ENCODE measurements around the gene SORBS2. TPM values are rescaled to one million over a fixed set of nuclear protein-coding genes. Genes with fewer than 3 reads are reported as not detected.

The SORBS2 gene
- total RNA-seq, 2 donors from 2014 or later: 28.0 to 77.4 TPM

DNA sequence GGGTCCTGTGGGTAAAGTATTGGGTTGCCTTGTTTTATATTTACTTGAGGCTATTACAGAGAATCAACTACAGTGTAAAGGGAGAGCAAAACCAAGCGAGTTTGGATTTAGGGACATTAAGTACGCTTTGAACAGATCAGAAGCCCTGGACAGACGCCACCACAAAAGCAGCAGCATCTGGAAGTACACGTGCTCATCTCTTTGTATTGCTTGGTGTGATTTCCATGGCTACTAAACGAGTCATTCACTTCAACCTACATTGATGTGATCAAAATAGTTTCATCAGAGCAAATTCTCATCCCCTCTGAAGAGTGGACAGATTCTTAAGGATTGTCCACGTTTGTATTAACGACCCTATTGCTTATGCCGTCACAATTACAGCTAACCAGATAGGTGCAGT lies 85.1 kb downstream of the SORBS2 start:
- Histone ChIP-seq H3K27me3 (no peaks in the 10 kb centered on the region), H3K27ac (no peak overlapping the region), H3K4me3 (no peak overlapping the region), H3K4me1 (no peaks in the 10 kb centered on the region), H3K36me3 (no peaks in the 10 kb centered on the region), H3K9ac (ENCODE audit: low read depth in 2 of 2, low read length in 2 of 2) (no peak overlapping the region), H3K9me3 (no peaks in the 10 kb centered on the region)
- intact Hi-C loops (cut with DNase I): no loop called here
- DNase-seq: no peak
- TF ChIP-seq CTCF (IDR thresholded peaks at IDR 0.05): no peak

GRCh38 chr4:185723631-185724260 lies 88.2 kb downstream of the SORBS2 start:
- Histone ChIP-seq H3K36me3 (no peaks in the 10 kb centered on the region), H3K27ac (peak overlapping the region; percentile 14), H3K9ac (ENCODE audit: low read depth in 2 of 2, low read length in 2 of 2) (no peak overlapping the region), H3K4me1 (no peaks in the 10 kb centered on the region), H3K9me3 (no peaks in the 10 kb centered on the region), H3K4me3 (no peak overlapping the region), H3K27me3 (no peaks in the 10 kb centered on the region)
- intact Hi-C loops (cut with DNase I): no loop called here
- no peak for TF ChIP-seq CTCF (IDR thresholded peaks at IDR 0.05)
- no peak for DNase-seq

- Histone ChIP-seq H3K27ac (no peak overlapping the region), H3K27me3 (no peaks in the 10 kb centered on the region), H3K9me3 (no peaks in the 10 kb centered on the region), H3K4me1 (no peaks in the 10 kb centered on the region), H3K4me3 (no peak overlapping the region), H3K9ac (ENCODE audit: low read depth in 2 of 2, low read length in 2 of 2) (no peak overlapping the region), H3K36me3 (no peaks in the 10 kb centered on the region)
- DNase-seq: no peak
- intact Hi-C loops (cut with DNase I): no loop called here
- no peak for TF ChIP-seq CTCF (IDR thresholded peaks at IDR 0.05)
These were observed 90.0 kb downstream of the SORBS2 start for GRCh38 chr4:185722029-185722316.

GRCh38 chr4:185721190-185722028 lies 90.6 kb downstream of the SORBS2 start:
- Histone ChIP-seq H3K36me3 (no peaks in the 10 kb centered on the region), H3K27me3 (no peaks in the 10 kb centered on the region), H3K4me1 (no peaks in the 10 kb centered on the region), H3K27ac (no peak overlapping the region), H3K4me3 (no peak overlapping the region), H3K9me3 (no peaks in the 10 kb centered on the region), H3K9ac (ENCODE audit: low read depth in 2 of 2, low read length in 2 of 2) (no peak overlapping the region)
- intact Hi-C loops (cut with DNase I): no loop called here
- TF ChIP-seq CTCF (IDR thresholded peaks at IDR 0.05): no peak
- no peak for DNase-seq

GRCh38 chr4:185719500-185719858 lies 92.5 kb downstream of the SORBS2 start:
- H3K9me3 ChIP-seq: no peaks in the 10 kb centered on the region
- intact Hi-C loops (cut with DNase I): no loop called here
- H3K4me1 ChIP-seq: no peaks in the 10 kb centered on the region
- H3K9ac ChIP-seq (ENCODE audit: low read depth in 2 of 2, low read length in 2 of 2): no peak overlapping the region
- DNase-seq: no peak
- no peak overlapping the region for H3K27ac ChIP-seq
- no peaks in the 10 kb centered on the region for H3K27me3 ChIP-seq
- no peak overlapping the region for H3K4me3 ChIP-seq
- TF ChIP-seq CTCF (IDR thresholded peaks at IDR 0.05): no peak
- H3K36me3 ChIP-seq: no peaks in the 10 kb centered on the region
